Measurements from ENCODE around the gene F8A1.

GRCh38 chrX:154855256-154855655, 30.9 kb upstream of the F8A1 start:
- TF ChIP-seq CTCF (IDR thresholded peaks at IDR 0.05; ENCODE audit: low read length) (no peak), EZH2 (optimal IDR thresholded peaks at IDR 0.05; ENCODE audit: low read depth, low read length) (no peak), EZH2phosphoT487 (IDR thresholded peaks at IDR 0.05; ENCODE audit: low read length) (no peak)

Measured in MM.1S (cell line).